Hepatocyte (in vitro differentiated cells): Measurements from ENCODE around the gene WNK2. TPM values are rescaled to one million over a fixed set of nuclear protein-coding genes. Genes with fewer than 3 reads are reported as not detected.

Source experiments
- DNase-seq: peaks from one replicate; pipeline ENCODE4 v3.0.0-alpha.2; 2016; ENCODE audit warnings: low spot score
- H2AFZ ChIP-seq: fragments of 200-600 bp; sonication (generic); 2 replicates; pipeline ENCODE4 v1.6.0; 2016; ENCODE audit warnings: antibody characterized with exemption, mild to moderate bottlenecking
- H3K27ac ChIP-seq: fragments of 200-600 bp; sonication (generic); 2 replicates; pipeline ENCODE4 v1.5.1; 2016; ENCODE audit warnings: mild to moderate bottlenecking
- H3K27me3 ChIP-seq: fragments of 200-600 bp; sonication (generic); 2 replicates; pipeline ENCODE4 v1.6.1; 2016
- H3K36me3 ChIP-seq: fragments of 200-600 bp; sonication (generic); replicated peaks from 2 replicates; pipeline ENCODE4 v1.5.1; 2016; ENCODE audit warnings: low read depth; ENCODE audit not compliant: insufficient read depth
- H3K4me1 ChIP-seq: fragments of 200-600 bp; sonication (generic); 2 replicates; pipeline ENCODE4 v1.5.1; 2016; ENCODE audit warnings: mild to moderate bottlenecking, moderate library complexity; ENCODE audit not compliant: insufficient read depth
- H3K4me2 ChIP-seq: fragments of 200-600 bp; sonication (generic); 2 replicates; pipeline ENCODE4 v1.6.0; 2016
- H3K4me3 ChIP-seq: fragments of 200-600 bp; sonication (generic); 2 replicates; pipeline ENCODE4 v1.5.1; 2016; ENCODE audit warnings: mild to moderate bottlenecking
- H3K79me2 ChIP-seq: fragments of 200-600 bp; sonication (generic); 2 replicates; pipeline ENCODE4 v1.6.0; 2017; ENCODE audit warnings: mild to moderate bottlenecking
- H3K9me2 ChIP-seq: fragments of 200-600 bp; sonication (generic); replicated peaks from 2 replicates; pipeline ENCODE4 v1.6.0; 2017; ENCODE audit warnings: mild to moderate bottlenecking; ENCODE audit not compliant: insufficient read depth
- H3K9me3 ChIP-seq: fragments of 200-600 bp; sonication (generic); 2 replicates; pipeline ENCODE4 v1.5.1; 2016; ENCODE audit warnings: low read depth, mild to moderate bottlenecking
- H4K20me1 ChIP-seq: fragments of 200-600 bp; sonication (generic); 2 replicates; pipeline ENCODE4 v1.6.0; 2016; ENCODE audit warnings: mild to moderate bottlenecking; ENCODE audit not compliant: insufficient read depth, poor library complexity, severe bottlenecking
- CTCF ChIP-seq: fragments of 200-600 bp; sonication (generic); IDR thresholded peaks from 2 replicates; pipeline ENCODE4 v1.5.1; 2016; ENCODE audit warnings: antibody characterized with exemption, mild to moderate bottlenecking; ENCODE audit not compliant: poor library complexity
- EZH2 ChIP-seq: fragments of 200-600 bp; sonication (generic); IDR thresholded peaks from 2 replicates; pipeline ENCODE4 v1.6.1; 2016; ENCODE audit warnings: antibody characterized with exemption, mild to moderate bottlenecking, borderline replicate concordance
- EZH2phosphoT487 ChIP-seq: fragments of 200-600 bp; sonication (generic); IDR thresholded peaks from one replicate; pipeline ENCODE4 v1.6.1; 2018; ENCODE audit warnings: antibody characterized with exemption, mild to moderate bottlenecking, low read depth, moderate library complexity; ENCODE audit not compliant: unreplicated experiment, severe bottlenecking
- WGBS: methylation state at CpG from one replicate; pipeline ENCODE4 v1.1.6; 2016; ENCODE audit warnings: low lambda C conversion rate; ENCODE audit errors: missing lambda C conversion rate; 5-methylcytosine and 5-hydroxymethylcytosine counted together
- polyA plus RNA-seq: library from polyadenylated mRNA; unstranded; fragments of >200 nt; fragmentation: Nextera tagmentation; extraction: Ambion mirVana; gene quantifications from 2 replicates; pipeline ENCODE4 v1.2.1, GENCODE V29; 2016
- total RNA-seq: library from RNA; depleted of rRNA; stranded (reverse); fragments of >200 nt; gene quantifications from 2 replicates; pipeline ENCODE4 v1.2.3, GENCODE V29; 2014

WNK2 gene
- total and polyA plus RNA-seq, 2 experiments from 2014 or later = 8.9 to 13.5 TPM

GRCh38 chr9:93240891-93241334, 57.0 kb downstream of the WNK2 start:
- no peaks in the 10 kb centered on the region for H3K9me2 ChIP-seq
- no peaks in the 10 kb centered on the region for H3K79me2 ChIP-seq
- no peaks in the 10 kb centered on the region for H4K20me1 ChIP-seq
- no peak overlapping the region for H2AFZ ChIP-seq
- H3K4me3 ChIP-seq = no peak overlapping the region
- no peaks in the 10 kb centered on the region for H3K36me3 ChIP-seq
- no peaks in the 10 kb centered on the region for H3K27me3 ChIP-seq
- DNase-seq = no peak
- no peaks in the 10 kb centered on the region for H3K4me1 ChIP-seq
- no peaks in the 10 kb centered on the region for H3K9me3 ChIP-seq
- 74% methylated on average over 9 of the region's 9 CpGs for WGBS
- H3K4me2 ChIP-seq = no peak overlapping the region
- H3K27ac ChIP-seq = no peak overlapping the region
- TF ChIP-seq EZH2 (no peak), CTCF (no peak), EZH2phosphoT487 (no peak)

- Histone ChIP-seq H3K9me3 (no peaks in the 10 kb centered on the region), H3K4me3 (no peak overlapping the region), H3K27ac (no peak overlapping the region), H3K27me3 (no peaks in the 10 kb centered on the region), H3K9me2 (no peaks in the 10 kb centered on the region), H3K4me1 (no peaks in the 10 kb centered on the region), H4K20me1 (no peaks in the 10 kb centered on the region), H2AFZ (no peak overlapping the region), H3K79me2 (no peaks in the 10 kb centered on the region), H3K4me2 (no peak overlapping the region), H3K36me3 (no peaks in the 10 kb centered on the region)
- TF ChIP-seq EZH2 (no peak), EZH2phosphoT487 (no peak), CTCF (no peak)
- no peak for DNase-seq
- WGBS = 88% methylated on average over 9 of the region's 9 CpGs
Measured at GRCh38 chr9:93243112-93243511, 59.2 kb downstream of the WNK2 start.

GRCh38 chr9:93244101-93244500, 60.2 kb downstream of the WNK2 start:
- 83% methylated on average over 5 of the region's 5 CpGs for WGBS
- Histone ChIP-seq H3K36me3 (no peaks in the 10 kb centered on the region), H3K27me3 (no peaks in the 10 kb centered on the region), H2AFZ (no peak overlapping the region), H3K27ac (no peak overlapping the region), H3K4me2 (no peak overlapping the region), H3K9me3 (no peaks in the 10 kb centered on the region), H3K9me2 (no peaks in the 10 kb centered on the region), H3K79me2 (no peaks in the 10 kb centered on the region), H4K20me1 (no peaks in the 10 kb centered on the region), H3K4me3 (no peak overlapping the region), H3K4me1 (no peaks in the 10 kb centered on the region)
- no peak for DNase-seq
- TF ChIP-seq CTCF = no peak
- no peak for TF ChIP-seq EZH2phosphoT487
- TF ChIP-seq EZH2 = no peak
